Measurements from ENCODE around the gene N4BP2.
"Not testable (repeated sequence)": the region's sequence is repeated elsewhere in the genome, so short reads cannot be mapped to it uniquely, and the experiment has no call there.

GRCh38 chr4:40136202-40136601, 79.6 kb downstream of the N4BP2 start:
- not testable (repeated sequence) for TF ChIP-seq CTCF, EP300, POLR2A (IDR thresholded peaks at IDR 0.05)

Measured in ovary (tissue), 3 donors.